DOHH2 (cell line): ENCODE results near the gene UBE2D2.
A peak's percentile ranks its signal among the peaks of the same experiment; 100 is the strongest.

Experiments
- H3F3A ChIP-seq: fragments of 200-600 bp; sonication (generic), shearing (Covaris generic); 2 replicates; pipeline ENCODE4 v1.6.0; 2016; ENCODE audit warnings: antibody characterized with exemption, mild to moderate bottlenecking; ENCODE audit not compliant: control insufficient read depth, insufficient read depth
- H3K27ac ChIP-seq: fragments of 200-600 bp; sonication (generic); 2 replicates; pipeline ENCODE4 v1.5.1; 2014; ENCODE audit warnings: low read depth, mild to moderate bottlenecking, low read length, moderate library complexity
- H3K27me3 ChIP-seq: fragments of 200-600 bp; sonication (generic); 2 replicates; pipeline ENCODE4 v1.6.1; 2014; ENCODE audit warnings: mild to moderate bottlenecking, low read length, mixed read lengths; ENCODE audit not compliant: control insufficient read depth
- H3K36me3 ChIP-seq: fragments of 200-600 bp; sonication (generic); 2 replicates; pipeline ENCODE4 v1.6.1; 2014; ENCODE audit warnings: mild to moderate bottlenecking, low read length, moderate library complexity, mixed read lengths; ENCODE audit not compliant: control insufficient read depth
- H3K4me1 ChIP-seq: fragments of 200-600 bp; sonication (generic); 2 replicates; pipeline ENCODE4 v1.6.1; 2014; ENCODE audit warnings: mild to moderate bottlenecking, low read length, mixed read lengths; ENCODE audit not compliant: control insufficient read depth
- H3K4me2 ChIP-seq: fragments of 200-600 bp; sonication (generic); 2 replicates; pipeline ENCODE4 v1.6.0; 2014; ENCODE audit warnings: mild to moderate bottlenecking, low read length, moderate library complexity
- H3K4me3 ChIP-seq: fragments of 200-600 bp; sonication (generic); 2 replicates; pipeline ENCODE4 v1.5.1; 2014; ENCODE audit warnings: mild to moderate bottlenecking, low read length, mixed read lengths
- H3K79me2 ChIP-seq: fragments of 200-600 bp; sonication (generic); 2 replicates; pipeline ENCODE4 v1.6.1; 2014; ENCODE audit warnings: mild to moderate bottlenecking, low read length, mixed read lengths; ENCODE audit not compliant: control insufficient read depth
- H3K9me2 ChIP-seq: fragments of 200-600 bp; sonication (generic); replicated peaks from 2 replicates; pipeline ENCODE4 v1.6.1; 2014; ENCODE audit warnings: mild to moderate bottlenecking, low read length, mixed read lengths; ENCODE audit not compliant: control insufficient read depth
- H3K9me3 ChIP-seq: fragments of 200-600 bp; sonication (generic); 2 replicates; pipeline ENCODE4 v1.6.1; 2014; ENCODE audit warnings: antibody characterized with exemption, low read length, mixed read lengths; ENCODE audit not compliant: control insufficient read depth, insufficient read depth
- H4K20me1 ChIP-seq: fragments of 200-600 bp; sonication (generic); 2 replicates; pipeline ENCODE4 v1.6.0; 2014; ENCODE audit warnings: low read depth, mild to moderate bottlenecking, antibody characterized with exemption, low read length, moderate library complexity; ENCODE audit not compliant: control insufficient read depth, insufficient read depth
- EZH2phosphoT487 ChIP-seq: fragments of 200-600 bp; sonication (generic); IDR thresholded peaks from 2 replicates; pipeline ENCODE4 v1.6.1; 2017; ENCODE audit warnings: borderline replicate concordance, mild to moderate bottlenecking, antibody characterized with exemption, low read length, moderate library complexity, mixed read lengths
- TF ChIP-seq, protein P1 (sequence below): fragments of 200-600 bp; sonication (generic); IDR thresholded peaks from one replicate; pipeline ENCODE4 v1.5.1; 2014; ENCODE audit warnings: antibody characterized with exemption, mild to moderate bottlenecking, low read depth, low read length; ENCODE audit not compliant: poor library complexity, severe bottlenecking

The UBE2D2 gene

DNA sequence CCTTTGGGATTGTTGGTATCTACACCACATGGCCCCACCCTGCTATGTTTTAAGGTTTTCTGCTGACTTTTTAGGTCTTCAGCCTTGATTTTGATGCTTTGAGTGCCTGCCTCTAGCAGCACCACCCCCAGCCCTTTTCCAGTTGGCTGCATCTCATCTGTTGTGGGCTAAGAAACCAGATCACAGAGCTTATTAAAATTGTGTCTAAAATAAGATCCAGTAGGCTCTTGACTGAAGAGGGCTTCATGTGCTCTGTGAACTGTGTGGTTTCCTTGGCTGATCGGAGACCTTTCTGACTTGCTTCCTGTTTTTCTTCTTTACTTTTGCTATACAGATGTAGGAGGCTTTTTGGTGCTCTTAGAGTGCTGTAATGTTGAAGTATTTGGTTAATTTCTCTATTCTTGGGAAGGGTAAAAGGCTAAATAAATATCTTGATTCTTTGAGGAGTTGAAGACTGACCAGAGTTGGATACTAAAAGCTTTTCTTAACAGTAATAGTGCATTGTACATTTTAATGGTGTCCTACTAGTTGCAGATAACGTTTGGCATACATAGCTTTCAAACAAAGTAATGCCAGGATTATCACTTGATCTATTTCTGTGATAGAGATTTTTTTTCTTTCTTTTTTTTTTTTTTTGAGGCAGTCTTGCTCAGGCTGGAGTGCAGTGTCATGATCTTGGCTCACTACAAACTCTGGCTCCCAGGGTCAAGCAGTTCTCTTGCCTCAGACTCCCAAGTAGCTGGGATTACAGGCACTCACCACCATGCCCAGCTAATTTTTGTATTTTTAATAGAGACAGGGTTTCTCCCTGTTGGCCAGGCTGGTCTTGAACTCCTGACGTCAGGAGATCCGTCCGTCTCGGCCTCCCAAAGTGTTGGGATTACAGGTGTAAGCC is 4.5 kb downstream of the UBE2D2 start:
- Histone ChIP-seq H3K9me3 (no peaks in the 10 kb centered on the region), H3F3A (peaks cover 18% of the 10 kb centered on the region), H3K27ac (peak overlapping the region; percentile 89), H3K4me3 (peak overlapping the region; percentile 98), H3K36me3 (peaks cover 86% of the 10 kb centered on the region), H3K27me3 (no peaks in the 10 kb centered on the region), H3K4me1 (peaks cover 78% of the 10 kb centered on the region), H3K79me2 (peaks cover 96% of the 10 kb centered on the region), H4K20me1 (peaks cover 29% of the 10 kb centered on the region), H3K9me2 (no peaks in the 10 kb centered on the region), H3K4me2 (peak overlapping the region; percentile 83)
- TF ChIP-seq, protein P1, sequence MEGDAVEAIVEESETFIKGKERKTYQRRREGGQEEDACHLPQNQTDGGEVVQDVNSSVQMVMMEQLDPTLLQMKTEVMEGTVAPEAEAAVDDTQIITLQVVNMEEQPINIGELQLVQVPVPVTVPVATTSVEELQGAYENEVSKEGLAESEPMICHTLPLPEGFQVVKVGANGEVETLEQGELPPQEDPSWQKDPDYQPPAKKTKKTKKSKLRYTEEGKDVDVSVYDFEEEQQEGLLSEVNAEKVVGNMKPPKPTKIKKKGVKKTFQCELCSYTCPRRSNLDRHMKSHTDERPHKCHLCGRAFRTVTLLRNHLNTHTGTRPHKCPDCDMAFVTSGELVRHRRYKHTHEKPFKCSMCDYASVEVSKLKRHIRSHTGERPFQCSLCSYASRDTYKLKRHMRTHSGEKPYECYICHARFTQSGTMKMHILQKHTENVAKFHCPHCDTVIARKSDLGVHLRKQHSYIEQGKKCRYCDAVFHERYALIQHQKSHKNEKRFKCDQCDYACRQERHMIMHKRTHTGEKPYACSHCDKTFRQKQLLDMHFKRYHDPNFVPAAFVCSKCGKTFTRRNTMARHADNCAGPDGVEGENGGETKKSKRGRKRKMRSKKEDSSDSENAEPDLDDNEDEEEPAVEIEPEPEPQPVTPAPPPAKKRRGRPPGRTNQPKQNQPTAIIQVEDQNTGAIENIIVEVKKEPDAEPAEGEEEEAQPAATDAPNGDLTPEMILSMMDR, result no peak
- TF ChIP-seq EZH2phosphoT487, result no peak

DNA sequence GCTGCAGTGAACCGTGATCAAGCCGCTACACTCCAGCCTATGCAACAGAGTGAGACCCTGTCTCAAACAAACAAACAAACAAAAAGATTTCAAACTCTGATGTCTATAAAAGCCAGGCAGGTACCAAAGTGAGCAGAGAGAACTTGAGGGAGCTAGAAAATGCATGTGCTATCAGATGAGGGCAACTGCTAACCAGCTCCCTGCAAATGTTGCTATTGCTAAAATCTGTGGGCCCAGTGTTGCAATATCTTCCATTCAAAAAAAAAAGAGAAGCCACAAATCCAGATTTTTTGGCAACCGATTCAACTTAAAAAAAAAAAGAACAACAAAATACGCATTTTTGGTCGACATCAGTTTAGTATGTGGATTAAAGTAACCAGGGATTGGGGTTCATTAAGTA is 5.5 kb downstream of the UBE2D2 start:
- H3K9me2 ChIP-seq, result no peaks in the 10 kb centered on the region
- no peak for TF ChIP-seq EZH2phosphoT487
- TF ChIP-seq, protein P1, result no peak
- H3K4me2 ChIP-seq, result peak overlapping the region; percentile 83
- H3K9me3 ChIP-seq, result no peaks in the 10 kb centered on the region
- peaks cover 94% of the 10 kb centered on the region for H3K36me3 ChIP-seq
- H3F3A ChIP-seq, result peaks cover 20% of the 10 kb centered on the region
- peaks cover 98% of the 10 kb centered on the region for H3K79me2 ChIP-seq
- peaks cover 85% of the 10 kb centered on the region for H3K4me1 ChIP-seq
- peaks cover 31% of the 10 kb centered on the region for H4K20me1 ChIP-seq
- no peaks in the 10 kb centered on the region for H3K27me3 ChIP-seq
- peak overlapping the region; percentile 89 for H3K27ac ChIP-seq
- peak overlapping the region; percentile 65 for H3K4me3 ChIP-seq

DNA sequence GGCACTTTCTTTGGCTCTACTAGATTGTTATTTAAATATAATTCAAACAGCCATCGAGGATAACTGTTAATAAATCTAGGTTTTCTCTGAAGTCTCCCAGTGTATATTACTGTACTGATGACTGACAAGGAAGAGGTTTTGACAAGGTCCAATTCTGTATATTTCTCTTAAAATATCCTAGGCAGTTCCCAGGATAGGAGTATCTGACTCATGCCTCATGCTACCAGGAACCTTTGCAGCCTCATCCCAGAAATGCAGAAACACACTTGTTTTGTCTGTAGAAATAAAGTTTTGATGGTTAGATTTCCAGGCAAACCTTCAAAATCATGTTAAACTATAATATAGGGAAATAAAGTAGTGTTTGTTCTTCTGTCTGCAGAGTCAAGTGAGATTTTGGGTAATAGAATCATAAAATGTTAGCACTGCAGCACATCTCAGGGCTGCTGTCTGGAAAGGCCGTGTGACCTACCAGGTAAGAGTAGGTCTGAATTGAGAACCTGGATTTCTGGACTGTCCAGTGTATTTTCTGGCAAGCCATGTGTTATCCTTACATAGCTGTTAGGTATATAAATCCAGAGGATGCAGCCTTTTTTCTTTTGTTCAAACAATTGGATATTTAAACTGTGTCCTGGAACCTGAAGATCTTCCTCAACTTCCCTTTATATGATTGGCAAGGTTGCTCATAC is 8.3 kb downstream of the UBE2D2 start:
- peaks cover 87% of the 10 kb centered on the region for H3K4me1 ChIP-seq
- peak overlapping the region; percentile 22 for H3K27ac ChIP-seq
- H3K27me3 ChIP-seq, result no peaks in the 10 kb centered on the region
- no peak for TF ChIP-seq EZH2phosphoT487
- TF ChIP-seq, protein P1, result no peak
- H3F3A ChIP-seq, result peaks cover 28% of the 10 kb centered on the region
- peak overlapping the region; percentile 14; the same call in 1 of the 2 replicates for H3K4me3 ChIP-seq
- peaks cover 98% of the 10 kb centered on the region for H3K79me2 ChIP-seq
- no peaks in the 10 kb centered on the region for H3K9me2 ChIP-seq
- no peaks in the 10 kb centered on the region for H3K9me3 ChIP-seq
- peaks cover 31% of the 10 kb centered on the region for H4K20me1 ChIP-seq
- H3K36me3 ChIP-seq, result peaks cover 78% of the 10 kb centered on the region
- H3K4me2 ChIP-seq, result peak overlapping the region; percentile 36
